B cell (primary cell): ENCODE results near the gene HES1. TPM values are rescaled to one million over a fixed set of nuclear protein-coding genes. Genes with fewer than 3 reads are reported as not detected.

ENCODE experiments used
- ATAC-seq: fragments of 200-7000 bp; cut with Tn5 transposase; one replicate; pipeline ENCODE4 v1.10.0; 2021; ENCODE audit warnings: low read depth, mild to moderate bottlenecking, moderate number of reproducible peaks, moderate library complexity
- CTCF ChIA-PET: fragments of 350-600 bp; sonication (Branson Sonifier 250); formaldehyde crosslinking; loops from one replicate; lab custom pipeline; 2021; ENCODE audit warnings: antibody characterized with exemption, inconsistent platforms; lab: Charles Lee
- POLR2A ChIA-PET: fragments of 350-600 bp; sonication (Branson Sonifier 250); formaldehyde crosslinking; loops from one replicate; lab custom pipeline; 2021; ENCODE audit warnings: antibody characterized with exemption; lab: Charles Lee
- DNase-seq: peaks from one replicate; pipeline ENCODE4 v3.0.0; 2013
- H2AFZ ChIP-seq: 2 replicates; pipeline ENCODE4 v1.6.1; 2012; ENCODE audit warnings: mild to moderate bottlenecking, low read depth, low read length; ENCODE audit not compliant: insufficient read depth, poor library complexity, severe bottlenecking
- H3K27ac ChIP-seq, 2 donors: 1 replicate in 1 of 2; 2 replicates in 1 of 2; pipeline ENCODE4 v1.5.1; 2012 to 2013; ENCODE audit warnings: low read length in 2 of 2, mild to moderate bottlenecking in 2 of 2, moderate library complexity in 1 of 2
- H3K27me3 ChIP-seq, 4 experiments: fragments of 200-600 bp in 1 of 4; sonication (generic) in 1 of 4; replicated peaks in 1 of 4; 1 replicate in 2 of 4; 2 replicates in 2 of 4; pipeline versions ENCODE4 v1.6.1 to v1.7.0; 2013 to 2016; ENCODE audit warnings: low read length in 3 of 4, mild to moderate bottlenecking in 2 of 4, mixed read lengths in 1 of 4, moderate library complexity in 1 of 4; ENCODE audit not compliant: insufficient read depth in 4 of 4, control insufficient read depth in 3 of 4; ENCODE audit errors: control extremely low read depth in 1 of 4
- H3K36me3 ChIP-seq, 2 experiments: replicated peaks in 1 of 2; 1 replicate in 1 of 2; 2 replicates in 1 of 2; pipeline versions ENCODE4 v1.6.1 to v1.7.1; 2013; ENCODE audit warnings: low read length in 1 of 2; ENCODE audit not compliant: insufficient read depth in 2 of 2, control insufficient read depth in 1 of 2; ENCODE audit errors: control extremely low read depth in 1 of 2, extremely low read depth in 1 of 2
- H3K4me1 ChIP-seq, 2 donors: fragments of 200-600 bp in 1 of 2; sonication (generic) in 1 of 2; 1 replicate in 1 of 2; 2 replicates in 1 of 2; pipeline versions ENCODE4 v1.5.1 to v1.6.1; 2013 to 2017; ENCODE audit warnings: low read length in 2 of 2; ENCODE audit not compliant: control insufficient read depth in 2 of 2, insufficient read depth in 2 of 2
- H3K4me2 ChIP-seq: replicated peaks from 2 replicates; pipeline ENCODE3; 2012; ENCODE audit warnings: mild to moderate bottlenecking, low read depth, low read length; ENCODE audit not compliant: poor library complexity, severe bottlenecking
- H3K4me3 ChIP-seq, 5 experiments: fragments of 200-600 bp in 1 of 5; sonication (generic) in 1 of 5; 1 replicate in 3 of 5; 2 replicates in 2 of 5; pipeline versions ENCODE4 v1.5.1 to v1.7.0; 2011 to 2016; ENCODE audit warnings: low read length in 4 of 5, mild to moderate bottlenecking in 4 of 5, low read depth in 2 of 5, control low read depth in 1 of 5, moderate library complexity in 1 of 5; ENCODE audit not compliant: insufficient read depth in 1 of 5; ENCODE audit errors: control extremely low read depth in 1 of 5, extremely low read depth in 1 of 5
- H3K79me2 ChIP-seq: fragments of 200-600 bp; sonication (generic); one replicate; pipeline ENCODE4 v1.6.0; 2016; ENCODE audit warnings: low read length; ENCODE audit not compliant: control insufficient read depth, insufficient read depth
- H3K9ac ChIP-seq: fragments of 200-600 bp; sonication (generic); 2 replicates; pipeline ENCODE4 v1.6.1; 2017; ENCODE audit warnings: mild to moderate bottlenecking, low read length, moderate library complexity
- H3K9me3 ChIP-seq, 3 donors: one replicate each; pipeline versions ENCODE4 v1.6.1 to v1.7.1; 2013; ENCODE audit warnings: low read length in 2 of 3; ENCODE audit not compliant: control insufficient read depth in 2 of 3, insufficient read depth in 1 of 3; ENCODE audit errors: control extremely low read depth in 1 of 3
- H4K20me1 ChIP-seq: 2 replicates; pipeline ENCODE4 v1.6.0; 2012; ENCODE audit warnings: mild to moderate bottlenecking, low read length; ENCODE audit not compliant: insufficient read depth, control insufficient read depth, poor library complexity, severe bottlenecking
- H3K27ac Mint-ChIP-seq: one replicate; pipeline ENCODE4 v1.8.0; 2021; ENCODE audit warnings: mixed read lengths
- H3K27me3 Mint-ChIP-seq: one replicate; pipeline ENCODE4 v1.8.0; 2021; ENCODE audit warnings: mixed read lengths
- H3K4me1 Mint-ChIP-seq: one replicate; pipeline ENCODE4 v1.8.0; 2021; ENCODE audit warnings: mixed read lengths
- H3K4me3 Mint-ChIP-seq: one replicate; pipeline ENCODE4 v1.8.0; 2021; ENCODE audit warnings: mixed read lengths
- H3K9me3 Mint-ChIP-seq: one replicate; pipeline ENCODE4 v1.8.0; 2022; ENCODE audit warnings: mixed read lengths; ENCODE audit not compliant: insufficient read depth
- WGBS: methylation state at CpG from one replicate; pipeline ENCODE4 v1.1.5; 2013; ENCODE audit warnings: missing lambda C conversion rate; ENCODE audit not compliant: insufficient coverage; 5-methylcytosine and 5-hydroxymethylcytosine counted together
- intact Hi-C: fragments of 100-400 bp; cut with micrococcal nuclease; formaldehyde crosslinking; loops from one replicate; pipeline ENCODE4 v1.10.0; 2022
- polyA plus RNA-seq: library from polyadenylated mRNA; depleted of rRNA; stranded (reverse); fragments of >200 nt; gene quantifications from 2 replicates; pipeline ENCODE4 v1.2.3, GENCODE V29; 2012
- total RNA-seq, 2 donors: library from RNA; stranded (reverse); fragments of 120-200 nt in 1 of 2; gene quantifications; 1 replicate in 1 of 2; 2 replicates in 1 of 2; pipeline versions ENCODE4 v1.2.3 to v1.2.4, GENCODE V29; 2013 to 2022
- TF ChIP-seq, protein P1 (sequence below): fragments of 200-600 bp; IDR thresholded peaks from one replicate; pipeline ENCODE4 v1.8.0; 2022; ENCODE audit warnings: antibody characterized with exemption, mild to moderate bottlenecking

Gene HES1
- total and polyA plus RNA-seq, 2 donors (not counting 1 experiment from before 2014, with no cell fraction given): 2.4 to 60.3 TPM

DNA sequence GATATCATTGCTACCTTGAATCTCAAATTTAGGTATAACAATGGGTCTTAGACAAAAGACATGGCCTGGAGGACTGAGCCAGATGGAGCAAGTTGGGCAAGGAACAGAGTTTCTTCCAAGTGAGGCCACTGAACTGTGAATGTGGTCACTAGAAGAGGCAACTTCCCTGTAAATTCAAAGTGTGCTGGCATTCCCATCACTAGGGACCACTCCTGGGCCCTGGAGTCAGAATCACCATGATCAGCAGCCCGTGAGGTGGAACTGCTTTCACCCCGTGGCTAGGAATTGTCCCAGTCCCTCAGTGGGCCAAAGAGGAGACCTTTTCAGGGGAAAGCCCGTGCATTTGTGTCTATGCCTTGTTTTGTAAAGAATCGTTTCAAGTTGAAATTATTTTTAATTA, 47.3 kb downstream of the HES1 start:
- Histone ChIP-seq H3K79me2 (no peaks in the 10 kb centered on the region), H3K27ac (no peak overlapping the region), H4K20me1 (no peaks in the 10 kb centered on the region), H3K9ac (no peak overlapping the region), H3K36me3 (no peaks in the 10 kb centered on the region), H3K27me3 (peaks cover 0 to 10% (median 2%) of the 10 kb centered on the region in 4 experiments), H3K4me3 (no peak overlapping the region), H2AFZ (no peak overlapping the region), H3K4me1 (no peaks in the 10 kb centered on the region), H3K9me3 (peaks cover 0 to 3% (median 0%) of the 10 kb centered on the region in 3 donors), H3K4me2 (no peak overlapping the region)
- Mint-ChIP-seq H3K9me3 (no peaks in the 10 kb centered on the region), H3K27me3 (peaks cover 18% of the 10 kb centered on the region), H3K27ac (no peak overlapping the region), H3K4me3 (no peak overlapping the region), H3K4me1 (no peaks in the 10 kb centered on the region)
- intact Hi-C loops: no loop called here
- TF ChIP-seq, protein P1, sequence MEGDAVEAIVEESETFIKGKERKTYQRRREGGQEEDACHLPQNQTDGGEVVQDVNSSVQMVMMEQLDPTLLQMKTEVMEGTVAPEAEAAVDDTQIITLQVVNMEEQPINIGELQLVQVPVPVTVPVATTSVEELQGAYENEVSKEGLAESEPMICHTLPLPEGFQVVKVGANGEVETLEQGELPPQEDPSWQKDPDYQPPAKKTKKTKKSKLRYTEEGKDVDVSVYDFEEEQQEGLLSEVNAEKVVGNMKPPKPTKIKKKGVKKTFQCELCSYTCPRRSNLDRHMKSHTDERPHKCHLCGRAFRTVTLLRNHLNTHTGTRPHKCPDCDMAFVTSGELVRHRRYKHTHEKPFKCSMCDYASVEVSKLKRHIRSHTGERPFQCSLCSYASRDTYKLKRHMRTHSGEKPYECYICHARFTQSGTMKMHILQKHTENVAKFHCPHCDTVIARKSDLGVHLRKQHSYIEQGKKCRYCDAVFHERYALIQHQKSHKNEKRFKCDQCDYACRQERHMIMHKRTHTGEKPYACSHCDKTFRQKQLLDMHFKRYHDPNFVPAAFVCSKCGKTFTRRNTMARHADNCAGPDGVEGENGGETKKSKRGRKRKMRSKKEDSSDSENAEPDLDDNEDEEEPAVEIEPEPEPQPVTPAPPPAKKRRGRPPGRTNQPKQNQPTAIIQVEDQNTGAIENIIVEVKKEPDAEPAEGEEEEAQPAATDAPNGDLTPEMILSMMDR: no peak
- CTCF ChIA-PET: no interaction called here
- POLR2A ChIA-PET: no interaction called here
- DNase-seq: no peak
- ATAC-seq: no peak
- 81% methylated on average over 2 of the region's 4 CpGs for WGBS

- Mint-ChIP-seq H3K27ac (no peak overlapping the region), H3K4me3 (no peak overlapping the region), H3K4me1 (no peaks in the 10 kb centered on the region), H3K9me3 (no peaks in the 10 kb centered on the region), H3K27me3 (peaks cover 8% of the 10 kb centered on the region)
- peaks cover 0 to 10% (median 2%) of the 10 kb centered on the region in 4 experiments for H3K27me3 ChIP-seq
- intact Hi-C loops: no loop called here
- no peak overlapping the region for H3K27ac ChIP-seq
- no peak overlapping the region for H3K9ac ChIP-seq
- POLR2A ChIA-PET: no interaction called here
- H3K4me1 ChIP-seq: no peaks in the 10 kb centered on the region
- CTCF ChIA-PET: no interaction called here
- H3K4me3 ChIP-seq: no peak overlapping the region
- H4K20me1 ChIP-seq: no peaks in the 10 kb centered on the region
- peaks cover 0 to 3% (median 0%) of the 10 kb centered on the region in 3 donors for H3K9me3 ChIP-seq
- TF ChIP-seq, protein P1: no peak
- no peak overlapping the region for H3K4me2 ChIP-seq
- no peak overlapping the region for H2AFZ ChIP-seq
- WGBS: 97% methylated on average over 4 of the region's 4 CpGs
- DNase-seq (no peak), ATAC-seq (no peak)
- H3K79me2 ChIP-seq: no peaks in the 10 kb centered on the region
- no peaks in the 10 kb centered on the region for H3K36me3 ChIP-seq
Measured at GRCh38 chr3:194184265-194184751, 48.4 kb downstream of the HES1 start.
